Measurements from ENCODE around the gene STAT5B. TPM values are rescaled to one million over a fixed set of nuclear protein-coding genes. Genes with fewer than 3 reads are reported as not detected.

STAT5B gene
- total and polyA plus RNA-seq, 2 of the 13 experiments (the other 11 are each of a cell fraction or from before 2014, with no cell fraction given), result 21.0 to 42.8 TPM

GRCh38 chr17:42247734-42248133 is 28.5 kb downstream of the STAT5B start (continued):
- TF ChIP-seq GFI1 (CRISPR knock-in tag; IDR thresholded peaks at IDR 0.05; ENCODE audit: borderline replicate concordance), result no peak
- no peak for TF ChIP-seq PHF8 (CRISPR knock-in tag; IDR thresholded peaks at IDR 0.05)
- TF ChIP-seq KLF9 (CRISPR knock-in tag; IDR thresholded peaks at IDR 0.05; ENCODE audit: low read depth), result no peak
- peak; percentile 62 for TF ChIP-seq HDAC2 (CRISPR knock-in tag; IDR thresholded peaks at IDR 0.05)
- no peak for TF ChIP-seq ZNF263 (CRISPR knock-in tag; IDR thresholded peaks at IDR 0.05)
- TF ChIP-seq SAFB2 (CRISPR knock-in tag; IDR thresholded peaks at IDR 0.05; ENCODE audit: borderline replicate concordance, low read depth), result no peak
- no peak for TF ChIP-seq BRD4 (CRISPR knock-in tag; IDR thresholded peaks at IDR 0.05)
- no peak for TF ChIP-seq CCDC6 (CRISPR knock-in tag; IDR thresholded peaks at IDR 0.05)
- TF ChIP-seq ZFP37 (CRISPR knock-in tag; IDR thresholded peaks at IDR 0.05; ENCODE audit: borderline replicate concordance), result no peak
- TF ChIP-seq CBX1 (IDR thresholded peaks at IDR 0.05; ENCODE audit: low read depth), result no peak
- no peak for TF ChIP-seq MZF1 (CRISPR knock-in tag; IDR thresholded peaks at IDR 0.05; ENCODE audit: borderline replicate concordance)
- TF ChIP-seq YY1 (IDR thresholded peaks at IDR 0.05; ENCODE audit: insufficient read depth, insufficient replicate concordance, low read depth, low read length), result no peak
- TF ChIP-seq NCOR1 (IDR thresholded peaks at IDR 0.05; ENCODE audit: borderline replicate concordance, low read length), result no peak
- no peak for TF ChIP-seq RFX5 (IDR thresholded peaks at IDR 0.05; ENCODE audit: low read depth, low read length)
- no peak for TF ChIP-seq GTF3A (CRISPR knock-in tag; conservative IDR thresholded peaks at IDR 0.05)
- no peak for TF ChIP-seq ZNF484 (CRISPR knock-in tag; IDR thresholded peaks at IDR 0.05; ENCODE audit: borderline replicate concordance, low read depth)
- TF ChIP-seq POLR2A (IDR thresholded peaks at IDR 0.05; ENCODE audit: insufficient read depth in 1 of 2, low read depth in 2 of 2, low read length in 2 of 2), result no peak
- 0 out of 2 replicates have a peak, but pooled peaks have one; percentile 30 for TF ChIP-seq FOXA3 (CRISPR knock-in tag; IDR thresholded peaks at IDR 0.05)
- TF ChIP-seq GPN1 (CRISPR knock-in tag; IDR thresholded peaks at IDR 0.05; ENCODE audit: borderline replicate concordance), result no peak
- no peak for TF ChIP-seq ZNF839 (CRISPR knock-in tag; IDR thresholded peaks at IDR 0.05; ENCODE audit: borderline replicate concordance)
- TF ChIP-seq TGIF2 (CRISPR knock-in tag; IDR thresholded peaks at IDR 0.05), result no peak
- 0 out of 2 replicates have a peak, but pooled peaks have one; percentile 18 for TF ChIP-seq ZNF644 (CRISPR knock-in tag; IDR thresholded peaks at IDR 0.05; ENCODE audit: low read depth)
- no peak for TF ChIP-seq ATF7-NPFF (CRISPR knock-in tag; IDR thresholded peaks at IDR 0.05; ENCODE audit: low read depth)
- no peak for TF ChIP-seq KLF16 (CRISPR knock-in tag; IDR thresholded peaks at IDR 0.05)
- TF ChIP-seq ZFAT (CRISPR knock-in tag; conservative IDR thresholded peaks at IDR 0.05), result no peak
- TF ChIP-seq ZNF615 (CRISPR knock-in tag; IDR thresholded peaks at IDR 0.05; ENCODE audit: borderline replicate concordance), result no peak
- TF ChIP-seq, protein P1, sequence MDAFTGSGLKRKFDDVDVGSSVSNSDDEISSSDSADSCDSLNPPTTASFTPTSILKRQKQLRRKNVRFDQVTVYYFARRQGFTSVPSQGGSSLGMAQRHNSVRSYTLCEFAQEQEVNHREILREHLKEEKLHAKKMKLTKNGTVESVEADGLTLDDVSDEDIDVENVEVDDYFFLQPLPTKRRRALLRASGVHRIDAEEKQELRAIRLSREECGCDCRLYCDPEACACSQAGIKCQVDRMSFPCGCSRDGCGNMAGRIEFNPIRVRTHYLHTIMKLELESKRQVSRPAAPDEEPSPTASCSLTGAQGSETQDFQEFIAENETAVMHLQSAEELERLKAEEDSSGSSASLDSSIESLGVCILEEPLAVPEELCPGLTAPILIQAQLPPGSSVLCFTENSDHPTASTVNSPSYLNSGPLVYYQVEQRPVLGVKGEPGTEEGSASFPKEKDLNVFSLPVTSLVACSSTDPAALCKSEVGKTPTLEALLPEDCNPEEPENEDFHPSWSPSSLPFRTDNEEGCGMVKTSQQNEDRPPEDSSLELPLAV (CRISPR knock-in tag; conservative IDR thresholded peaks at IDR 0.05; ENCODE audit: low read depth), result no peak
- TF ChIP-seq, protein P2, sequence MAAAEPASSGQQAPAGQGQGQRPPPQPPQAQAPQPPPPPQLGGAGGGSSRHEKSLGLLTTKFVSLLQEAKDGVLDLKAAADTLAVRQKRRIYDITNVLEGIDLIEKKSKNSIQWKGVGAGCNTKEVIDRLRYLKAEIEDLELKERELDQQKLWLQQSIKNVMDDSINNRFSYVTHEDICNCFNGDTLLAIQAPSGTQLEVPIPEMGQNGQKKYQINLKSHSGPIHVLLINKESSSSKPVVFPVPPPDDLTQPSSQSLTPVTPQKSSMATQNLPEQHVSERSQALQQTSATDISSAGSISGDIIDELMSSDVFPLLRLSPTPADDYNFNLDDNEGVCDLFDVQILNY (CRISPR knock-in tag; conservative IDR thresholded peaks at IDR 0.05), result no peak
- TF ChIP-seq ZSCAN20 (CRISPR knock-in tag; IDR thresholded peaks at IDR 0.05; ENCODE audit: borderline replicate concordance), result no peak
- TF ChIP-seq POLR2AphosphoS2 (IDR thresholded peaks at IDR 0.05; ENCODE audit: low read depth, low read length), result no peak
- 0 out of 2 replicates have a peak, but pooled peaks have one; percentile 49 for TF ChIP-seq CHD4 (IDR thresholded peaks at IDR 0.05; ENCODE audit: borderline replicate concordance, low read length)
- TF ChIP-seq TEAD3 (CRISPR knock-in tag; optimal IDR thresholded peaks at IDR 0.05; ENCODE audit: borderline replicate concordance), result peak; percentile 80
